Lung (tissue), 12 donors: Measurements from ENCODE around the gene SAMD4A. TPM values are rescaled to one million over a fixed set of nuclear protein-coding genes. Genes with fewer than 3 reads are reported as not detected.
"Not testable (repeated sequence)": the region's sequence is repeated elsewhere in the genome, so short reads cannot be mapped to it uniquely, and the experiment has no call there.

Experiments used
- ATAC-seq: fragments of 200-7000 bp; cut with Tn5 transposase; one replicate; pipeline ENCODE4 v1.9.1; 2020; ENCODE audit warnings: moderate number of reproducible peaks; ENCODE audit not compliant: insufficient read depth, low FRiP score
- DNase-seq, 3 donors: peaks; one replicate each; pipeline ENCODE4 v3.0.0-alpha.2; 2013 to 2017
- H3K27ac ChIP-seq, 2 donors: one replicate each; pipeline ENCODE4 v1.5.1; 2013; ENCODE audit warnings: mild to moderate bottlenecking in 2 of 2, moderate library complexity in 2 of 2, control low read depth in 1 of 2, inconsistent platforms in 1 of 2, low read depth in 1 of 2, low read length in 1 of 2
- H3K27me3 ChIP-seq, 3 donors: one replicate each; pipeline ENCODE4 v1.5.1; 2013; ENCODE audit warnings: low read length in 2 of 3; ENCODE audit not compliant: control insufficient read depth in 3 of 3, insufficient read depth in 3 of 3
- H3K36me3 ChIP-seq, 4 donors: one replicate each; pipeline ENCODE4 v1.5.1; 2013; ENCODE audit warnings: low read length in 4 of 4, mild to moderate bottlenecking in 1 of 4, moderate library complexity in 1 of 4; ENCODE audit not compliant: control insufficient read depth in 4 of 4, insufficient read depth in 4 of 4
- H3K4me1 ChIP-seq, 5 donors: one replicate each; pipeline ENCODE4 v1.5.1; 2013; ENCODE audit warnings: low read length in 5 of 5, mild to moderate bottlenecking in 2 of 5, moderate library complexity in 1 of 5; ENCODE audit not compliant: control insufficient read depth in 5 of 5, insufficient read depth in 5 of 5
- H3K4me3 ChIP-seq: one replicate; pipeline ENCODE4 v1.5.1; 2013; ENCODE audit warnings: mild to moderate bottlenecking, control low read depth, moderate library complexity
- H3K9ac ChIP-seq, 2 donors: one replicate each; pipeline ENCODE4 v1.5.1; 2013; ENCODE audit warnings: low read length in 2 of 2, control low read depth in 1 of 2; ENCODE audit not compliant: insufficient read depth in 1 of 2
- H3K9me3 ChIP-seq, 4 donors: one replicate each; pipeline ENCODE4 v1.5.1; 2013; ENCODE audit warnings: low read length in 3 of 4, mild to moderate bottlenecking in 1 of 4, moderate library complexity in 1 of 4; ENCODE audit not compliant: control insufficient read depth in 4 of 4, insufficient read depth in 3 of 4
- WGBS, 2 donors: extraction: QIAGEN DNeasy Blood & Tissue Kit; methylation state at CpG; one replicate each; pipeline ENCODE4 v1.1.7; 2013; 5-methylcytosine and 5-hydroxymethylcytosine counted together
- polyA plus RNA-seq, 2 donors: library from polyadenylated mRNA; stranded (reverse); fragments of 200-250 nt; gene quantifications; one replicate each; pipeline ENCODE4 v1.2.1, GENCODE V29; 2013
- total RNA-seq, 2 donors: library from RNA; depleted of rRNA in 1 of 2; stranded (reverse); fragments of >200 nt in 1 of 2; gene quantifications; one replicate each; pipeline ENCODE4 v1.2.1, GENCODE V29; 2014 to 2021
- TF ChIP-seq, protein P1 (sequence below): IDR thresholded peaks from 2 replicates; pipeline ENCODE4 v1.5.1; 2012; ENCODE audit warnings: mild to moderate bottlenecking; ENCODE audit errors: control extremely low read depth, extremely low read depth
- donor health status: control.
- donor health status: control.
- donor health status: Bipolar disorder and iron deficiency.
- donor health status: healthy.
- donor health status: DM: yes; HTN: yes; CAD: no.

SAMD4A gene
- total and polyA plus RNA-seq, 4 donors, result 5.8 to 26.6 (median 16.2) TPM

DNA sequence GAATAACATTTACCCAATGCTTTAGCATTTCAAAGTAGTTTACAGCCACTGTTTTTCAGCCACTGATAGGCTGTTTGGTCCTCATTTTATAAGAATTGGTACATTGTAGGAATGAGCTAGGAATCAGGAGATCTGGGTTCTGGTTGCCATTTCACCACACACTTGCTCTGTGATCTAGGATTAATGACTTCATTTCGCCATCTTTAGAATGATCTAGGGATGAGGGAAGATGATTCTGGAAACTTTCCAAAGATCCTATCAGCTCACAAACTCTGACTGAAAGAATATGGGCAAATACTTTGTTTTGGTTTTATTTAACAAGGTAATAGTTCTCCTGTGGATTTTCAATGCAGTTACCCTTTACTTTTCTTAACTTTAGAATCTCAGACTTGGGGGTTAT lies 180.7 kb downstream of the SAMD4A start:
- H3K9ac ChIP-seq, result no peak overlapping the region
- TF ChIP-seq, protein P1, sequence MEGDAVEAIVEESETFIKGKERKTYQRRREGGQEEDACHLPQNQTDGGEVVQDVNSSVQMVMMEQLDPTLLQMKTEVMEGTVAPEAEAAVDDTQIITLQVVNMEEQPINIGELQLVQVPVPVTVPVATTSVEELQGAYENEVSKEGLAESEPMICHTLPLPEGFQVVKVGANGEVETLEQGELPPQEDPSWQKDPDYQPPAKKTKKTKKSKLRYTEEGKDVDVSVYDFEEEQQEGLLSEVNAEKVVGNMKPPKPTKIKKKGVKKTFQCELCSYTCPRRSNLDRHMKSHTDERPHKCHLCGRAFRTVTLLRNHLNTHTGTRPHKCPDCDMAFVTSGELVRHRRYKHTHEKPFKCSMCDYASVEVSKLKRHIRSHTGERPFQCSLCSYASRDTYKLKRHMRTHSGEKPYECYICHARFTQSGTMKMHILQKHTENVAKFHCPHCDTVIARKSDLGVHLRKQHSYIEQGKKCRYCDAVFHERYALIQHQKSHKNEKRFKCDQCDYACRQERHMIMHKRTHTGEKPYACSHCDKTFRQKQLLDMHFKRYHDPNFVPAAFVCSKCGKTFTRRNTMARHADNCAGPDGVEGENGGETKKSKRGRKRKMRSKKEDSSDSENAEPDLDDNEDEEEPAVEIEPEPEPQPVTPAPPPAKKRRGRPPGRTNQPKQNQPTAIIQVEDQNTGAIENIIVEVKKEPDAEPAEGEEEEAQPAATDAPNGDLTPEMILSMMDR, result no peak
- peaks cover 0 to 13% (median 0%) of the 10 kb centered on the region in 5 donors for H3K4me1 ChIP-seq
- no peaks in the 10 kb centered on the region for H3K9me3 ChIP-seq
- DNase-seq (no peak), ATAC-seq (no peak)
- no peaks in the 10 kb centered on the region for H3K27me3 ChIP-seq
- H3K36me3 ChIP-seq, result peaks cover 0 to 5% (median 2%) of the 10 kb centered on the region in 4 donors
- no peak overlapping the region for H3K4me3 ChIP-seq
- WGBS, 2 donors, result 79 to 90% methylated on average over 1 of the region's 1 CpG
- no peak overlapping the region for H3K27ac ChIP-seq

DNA sequence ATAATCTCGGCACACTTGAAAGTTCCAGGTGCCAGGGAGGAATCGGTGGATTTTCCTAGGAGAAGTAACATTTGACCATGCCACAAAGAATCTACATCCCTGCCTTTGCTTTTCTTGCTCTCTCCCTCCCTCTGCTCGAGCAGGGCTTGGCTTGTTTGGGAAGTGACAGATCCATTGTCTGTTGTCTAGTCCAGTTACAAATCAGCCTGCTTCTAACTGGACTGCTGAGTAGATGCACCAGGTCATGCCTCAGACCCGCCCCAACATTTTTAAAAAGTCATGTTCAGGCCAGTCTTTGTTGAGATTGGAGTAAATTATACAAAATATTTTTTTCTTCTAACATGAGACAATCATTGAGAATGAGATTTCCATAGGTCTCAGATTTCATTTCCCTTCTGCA lies 182.3 kb downstream of the SAMD4A start:
- WGBS, 2 donors, result 85 to 87% methylated on average over 4 of the region's 4 CpGs
- Histone ChIP-seq H3K4me3 (no peak overlapping the region), H3K27me3 (no peaks in the 10 kb centered on the region), H3K36me3 (peaks cover 0 to 8% (median 2%) of the 10 kb centered on the region in 4 donors), H3K27ac (no peak overlapping the region), H3K4me1 (peaks cover 0 to 9% (median 0%) of the 10 kb centered on the region in 5 donors), H3K9me3 (no peaks in the 10 kb centered on the region), H3K9ac (no peak overlapping the region)
- TF ChIP-seq, protein P1, result no peak
- DNase-seq (no peak), ATAC-seq (no peak)

DNA sequence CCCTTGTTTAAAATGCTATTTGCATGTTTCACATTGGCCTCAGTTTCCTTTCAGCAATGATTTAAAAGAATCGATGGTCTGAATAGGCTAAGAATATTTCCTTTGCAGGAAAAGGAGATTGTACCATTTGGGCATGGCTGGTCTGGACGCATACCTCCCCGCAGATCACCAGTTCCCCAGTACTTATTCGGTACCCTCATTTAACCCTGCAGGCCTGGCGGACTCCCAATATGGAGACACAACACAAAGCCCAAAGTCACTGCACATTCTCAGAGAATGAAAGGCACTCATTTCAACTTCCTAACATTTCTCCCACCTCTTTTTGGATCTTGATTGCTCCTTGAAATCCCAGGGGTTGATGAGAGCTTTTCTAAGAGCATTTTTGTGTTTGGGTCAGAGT lies 182.8 kb downstream of the SAMD4A start:
- WGBS, 2 donors, result 86 to 90% methylated on average over 5 of the region's 5 CpGs
- Histone ChIP-seq H3K4me1 (peaks cover 0 to 9% (median 0%) of the 10 kb centered on the region in 5 donors), H3K9me3 (no peaks in the 10 kb centered on the region), H3K36me3 (peaks cover 0 to 13% (median 2%) of the 10 kb centered on the region in 4 donors), H3K4me3 (no peak overlapping the region), H3K27ac (no peak overlapping the region), H3K27me3 (no peaks in the 10 kb centered on the region), H3K9ac (no peak overlapping the region)
- DNase-seq (no peak), ATAC-seq (no peak)
- TF ChIP-seq, protein P1, result no peak

- not testable (repeated sequence) for DNase-seq, ATAC-seq, H3K9me3 ChIP-seq, H3K27me3 ChIP-seq, H3K4me1 ChIP-seq, H3K9ac ChIP-seq, H3K4me3 ChIP-seq, H3K27ac ChIP-seq
- WGBS, 2 donors, result 92 to 93% methylated on average over 9 of the region's 9 CpGs
- H3K36me3 ChIP-seq, result peaks cover 0 to 13% (median 2%) of the 10 kb centered on the region in 4 donors
Measured at GRCh38 chr14:54752611-54753010, 185.7 kb downstream of the SAMD4A start.

DNA sequence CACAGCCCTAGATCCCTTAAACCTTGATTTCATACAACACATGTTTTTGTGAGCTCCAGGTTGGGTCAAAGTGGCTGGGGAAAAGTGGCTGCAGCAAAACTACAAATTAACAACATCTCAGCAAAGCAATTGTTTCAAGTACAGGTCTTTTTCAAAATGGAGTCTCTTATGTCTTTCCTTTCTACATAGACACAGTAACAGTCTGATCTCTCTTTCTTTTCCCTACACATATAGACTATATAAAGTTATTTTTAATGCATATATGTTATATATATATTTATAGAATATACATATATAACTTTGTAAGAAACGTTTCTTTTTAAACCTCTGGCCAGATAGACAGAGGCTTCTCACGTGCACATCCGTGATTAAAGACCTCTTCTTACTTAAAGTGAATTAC lies 186.5 kb downstream of the SAMD4A start:
- Histone ChIP-seq H3K4me1 (peaks cover 0 to 12% (median 0%) of the 10 kb centered on the region in 5 donors), H3K36me3 (peaks cover 0 to 13% (median 2%) of the 10 kb centered on the region in 4 donors)
- not testable (repeated sequence) for H3K27me3 ChIP-seq, H3K9me3 ChIP-seq, ATAC-seq, H3K27ac ChIP-seq, H3K9ac ChIP-seq, H3K4me3 ChIP-seq, DNase-seq
- 95 to 96% methylated on average over 3 of the region's 3 CpGs for WGBS, 2 donors
